ENCODE measurements around the gene SORCS1. TPM values are rescaled to one million over a fixed set of nuclear protein-coding genes. Genes with fewer than 3 reads are reported as not detected.

The SORCS1 gene
- total and polyA plus RNA-seq, 2 donors (not counting 1 experiment from before 2014, with no cell fraction given): under 0.01 to 0.01 TPM

GRCh38 chr10:106661767-106662140 is 502.8 kb downstream of the SORCS1 start:
- Histone ChIP-seq H3K27ac (ENCODE audit: insufficient read depth, low read length) (no peak overlapping the region), H3K4me3 (replicated peaks in 1 of 4; ENCODE audit: control extremely low read depth in 1 of 4, insufficient read depth in 1 of 4, low read depth in 3 of 4, low read length in 4 of 4) (no peak overlapping the region), H3K9ac (ENCODE audit: insufficient read depth, low read length) (no peak overlapping the region), H3K36me3 (ENCODE audit: control insufficient read depth, insufficient read depth, low read length) (no peaks in the 10 kb centered on the region), H3K9me3 (ENCODE audit: control insufficient read depth, insufficient read depth, low read depth, low read length) (no peaks in the 10 kb centered on the region), H3K27me3 (ENCODE audit: control insufficient read depth, insufficient read depth, low read length) (no peaks in the 10 kb centered on the region), H3K4me1 (ENCODE audit: control insufficient read depth, extremely low read depth, insufficient read depth, low read length) (no peaks in the 10 kb centered on the region), H4K20me1 (ENCODE audit: control insufficient read depth, extremely low read depth, insufficient read depth, low read length) (no peaks in the 10 kb centered on the region), H3K79me2 (ENCODE audit: control insufficient read depth, insufficient read depth, low read length) (no peaks in the 10 kb centered on the region), H3K4me2 (ENCODE audit: extremely low read depth, insufficient read depth, low read length) (no peak overlapping the region), H2AFZ (ENCODE audit: low read length) (no peak overlapping the region)
- no peak for TF ChIP-seq CTCF (conservative IDR thresholded peaks at IDR 0.05 in 1 of 2, IDR thresholded peaks at IDR 0.05 in 1 of 2; ENCODE audit: low read depth in 1 of 2, low read length in 2 of 2)
- TF ChIP-seq EZH2 (IDR thresholded peaks at IDR 0.05; ENCODE audit: low read length, missing control alignments): no peak
- DNase-seq (ENCODE audit: low read depth in 2 of 2): no peak

- H3K4me1 ChIP-seq (ENCODE audit: control insufficient read depth, extremely low read depth, insufficient read depth, low read length): no peaks in the 10 kb centered on the region
- no peaks in the 10 kb centered on the region for H3K9me3 ChIP-seq (ENCODE audit: control insufficient read depth, insufficient read depth, low read depth, low read length)
- no peak for DNase-seq (ENCODE audit: low read depth in 2 of 2)
- no peak overlapping the region for H3K4me2 ChIP-seq (ENCODE audit: extremely low read depth, insufficient read depth, low read length)
- H3K4me3 ChIP-seq (replicated peaks in 1 of 4; ENCODE audit: control extremely low read depth in 1 of 4, insufficient read depth in 1 of 4, low read depth in 3 of 4, low read length in 4 of 4): no peak overlapping the region
- H3K27me3 ChIP-seq (ENCODE audit: control insufficient read depth, insufficient read depth, low read length): no peaks in the 10 kb centered on the region
- no peak overlapping the region for H3K27ac ChIP-seq (ENCODE audit: insufficient read depth, low read length)
- H3K36me3 ChIP-seq (ENCODE audit: control insufficient read depth, insufficient read depth, low read length): no peaks in the 10 kb centered on the region
- H4K20me1 ChIP-seq (ENCODE audit: control insufficient read depth, extremely low read depth, insufficient read depth, low read length): no peaks in the 10 kb centered on the region
- no peak overlapping the region for H3K9ac ChIP-seq (ENCODE audit: insufficient read depth, low read length)
- TF ChIP-seq EZH2 (IDR thresholded peaks at IDR 0.05; ENCODE audit: low read length, missing control alignments) (no peak), CTCF (conservative IDR thresholded peaks at IDR 0.05 in 1 of 2, IDR thresholded peaks at IDR 0.05 in 1 of 2; ENCODE audit: low read depth in 1 of 2, low read length in 2 of 2) (no peak)
- no peaks in the 10 kb centered on the region for H3K79me2 ChIP-seq (ENCODE audit: control insufficient read depth, insufficient read depth, low read length)
- no peak overlapping the region for H2AFZ ChIP-seq (ENCODE audit: low read length)
These were observed 503.3 kb downstream of the SORCS1 start for GRCh38 chr10:106661133-106661766.

GRCh38 chr10:106660550-106660949 is 504.0 kb downstream of the SORCS1 start:
- no peak overlapping the region for H3K27ac ChIP-seq (ENCODE audit: insufficient read depth, low read length)
- no peak overlapping the region for H3K4me2 ChIP-seq (ENCODE audit: extremely low read depth, insufficient read depth, low read length)
- H3K9me3 ChIP-seq (ENCODE audit: control insufficient read depth, insufficient read depth, low read depth, low read length): no peaks in the 10 kb centered on the region
- H3K9ac ChIP-seq (ENCODE audit: insufficient read depth, low read length): no peak overlapping the region
- H3K4me3 ChIP-seq (replicated peaks in 1 of 4; ENCODE audit: control extremely low read depth in 1 of 4, insufficient read depth in 1 of 4, low read depth in 3 of 4, low read length in 4 of 4): no peak overlapping the region
- no peaks in the 10 kb centered on the region for H3K36me3 ChIP-seq (ENCODE audit: control insufficient read depth, insufficient read depth, low read length)
- H3K4me1 ChIP-seq (ENCODE audit: control insufficient read depth, extremely low read depth, insufficient read depth, low read length): no peaks in the 10 kb centered on the region
- no peaks in the 10 kb centered on the region for H3K27me3 ChIP-seq (ENCODE audit: control insufficient read depth, insufficient read depth, low read length)
- DNase-seq (ENCODE audit: low read depth in 2 of 2): no peak
- H4K20me1 ChIP-seq (ENCODE audit: control insufficient read depth, extremely low read depth, insufficient read depth, low read length): no peaks in the 10 kb centered on the region
- no peak overlapping the region for H2AFZ ChIP-seq (ENCODE audit: low read length)
- TF ChIP-seq EZH2 (IDR thresholded peaks at IDR 0.05; ENCODE audit: low read length, missing control alignments) (no peak), CTCF (conservative IDR thresholded peaks at IDR 0.05 in 1 of 2, IDR thresholded peaks at IDR 0.05 in 1 of 2; ENCODE audit: low read depth in 1 of 2, low read length in 2 of 2) (no peak)
- H3K79me2 ChIP-seq (ENCODE audit: control insufficient read depth, insufficient read depth, low read length): no peaks in the 10 kb centered on the region
